Ascending aorta (tissue), 2 donors: ENCODE data around the gene QKI. TPM values are rescaled to one million over a fixed set of nuclear protein-coding genes. Genes with fewer than 3 reads are reported as not detected.

ENCODE experiments used
- DNase-seq, 2 donors: peaks; one replicate each; pipeline ENCODE4 v3.0.0-alpha.2; 2019; ENCODE audit warnings: low spot score in 2 of 2
- H3K27ac ChIP-seq, 2 donors: fragments of 200-600 bp; sonication (generic); one replicate each; pipeline ENCODE4 v1.5.1; 2016 to 2017; ENCODE audit warnings: mild to moderate bottlenecking in 1 of 2
- H3K27me3 ChIP-seq: fragments of 200-600 bp; sonication (generic); one replicate; pipeline ENCODE4 v1.5.1; 2017
- H3K36me3 ChIP-seq, 2 donors: fragments of 200-600 bp; sonication (generic); one replicate each; pipeline ENCODE4 v1.5.1; 2016
- H3K4me1 ChIP-seq, 2 donors: fragments of 200-600 bp; sonication (generic); one replicate each; pipeline ENCODE4 v1.5.1; 2016 to 2017; ENCODE audit warnings: mild to moderate bottlenecking in 1 of 2
- H3K4me3 ChIP-seq, 2 donors: fragments of 200-600 bp; sonication (generic); one replicate each; pipeline ENCODE4 v1.5.1; 2016 to 2017; ENCODE audit warnings: mild to moderate bottlenecking in 1 of 2
- H3K9me3 ChIP-seq, 2 donors: fragments of 200-600 bp; sonication (generic); one replicate each; pipeline ENCODE4 v1.5.1; 2016
- CTCF ChIP-seq, 3 experiments: fragments of 200-600 bp in 2 of 3; fragments of 450-650 bp in 1 of 3; sonication (generic) in 2 of 3; IDR thresholded peaks; one replicate each; pipeline ENCODE4 v1.5.1; 2016 to 2019; ENCODE audit warnings: antibody characterized with exemption in 3 of 3, mild to moderate bottlenecking in 1 of 3, moderate library complexity in 1 of 3
- intact Hi-C: fragments of 100-400 bp; cut with DNase I; formaldehyde crosslinking; loops from one replicate; pipeline ENCODE4 v1.15.1; 2023
- total RNA-seq: library from RNA; depleted of rRNA; stranded (reverse); fragments of >200 nt; gene quantifications from one replicate; pipeline ENCODE4 v1.1.0, GENCODE V29; 2016

Gene QKI
- total RNA-seq, 1 donor from 2014 or later: 91.0 TPM

- Histone ChIP-seq H3K36me3 (peaks cover 11 to 16% of the 10 kb centered on the region in 2 donors), H3K27me3 (no peaks in the 10 kb centered on the region), H3K27ac (no peak overlapping the region), H3K4me3 (no peak overlapping the region), H3K9me3 (no peaks in the 10 kb centered on the region), H3K4me1 (no peaks in the 10 kb centered on the region)
- intact Hi-C loops: no loop called here
- no peak for DNase-seq
- no peak for TF ChIP-seq CTCF (IDR thresholded peaks at IDR 0.05)
These were observed 150.0 kb downstream of the QKI start for GRCh38 chr6:163564534-163564933.

GRCh38 chr6:163565140-163565539 is 150.6 kb downstream of the QKI start:
- DNase-seq: no peak
- Histone ChIP-seq H3K27me3 (no peaks in the 10 kb centered on the region), H3K9me3 (no peaks in the 10 kb centered on the region), H3K36me3 (peaks cover 11 to 16% of the 10 kb centered on the region in 2 donors), H3K27ac (no peak overlapping the region), H3K4me3 (no peak overlapping the region), H3K4me1 (no peaks in the 10 kb centered on the region)
- intact Hi-C loops: no loop called here
- no peak for TF ChIP-seq CTCF (IDR thresholded peaks at IDR 0.05)

GRCh38 chr6:163566056-163566455 is 151.5 kb downstream of the QKI start:
- Histone ChIP-seq H3K9me3 (no peaks in the 10 kb centered on the region), H3K4me1 (no peaks in the 10 kb centered on the region), H3K36me3 (peaks cover 16 to 22% of the 10 kb centered on the region in 2 donors), H3K27ac (no peak overlapping the region), H3K27me3 (no peaks in the 10 kb centered on the region), H3K4me3 (no peak overlapping the region)
- no peak for DNase-seq
- no peak for TF ChIP-seq CTCF (IDR thresholded peaks at IDR 0.05)
- intact Hi-C loops: no loop called here

- intact Hi-C loops: no loop called here
- no peak for DNase-seq
- Histone ChIP-seq H3K36me3 (peaks cover 14 to 33% of the 10 kb centered on the region in 2 donors), H3K27ac (no peak overlapping the region), H3K27me3 (no peaks in the 10 kb centered on the region), H3K4me3 (no peak overlapping the region), H3K9me3 (no peaks in the 10 kb centered on the region), H3K4me1 (no peaks in the 10 kb centered on the region)
- TF ChIP-seq CTCF (IDR thresholded peaks at IDR 0.05): no peak
These were observed 153.8 kb downstream of the QKI start for GRCh38 chr6:163568275-163568674.

GRCh38 chr6:163570579-163571231 is 156.2 kb downstream of the QKI start:
- no peak for TF ChIP-seq CTCF (IDR thresholded peaks at IDR 0.05)
- Histone ChIP-seq H3K27ac (no peak overlapping the region), H3K9me3 (no peaks in the 10 kb centered on the region), H3K4me3 (no peak overlapping the region), H3K27me3 (no peaks in the 10 kb centered on the region), H3K4me1 (no peaks in the 10 kb centered on the region), H3K36me3 (peaks cover 4 to 21% of the 10 kb centered on the region in 2 donors)
- DNase-seq: no peak
- intact Hi-C loops: no loop called here

GRCh38 chr6:163571730-163572129 is 157.2 kb downstream of the QKI start:
- H3K4me1 ChIP-seq: no peaks in the 10 kb centered on the region

More at GRCh38 chr6:163571730-163572129, 157.2 kb downstream of the QKI start:
- intact Hi-C loops: no loop called here
- Histone ChIP-seq H3K27me3 (no peaks in the 10 kb centered on the region), H3K36me3 (peaks cover 4 to 17% of the 10 kb centered on the region in 2 donors), H3K27ac (no peak overlapping the region), H3K9me3 (no peaks in the 10 kb centered on the region), H3K4me3 (no peak overlapping the region)
- no peak for DNase-seq
- no peak for TF ChIP-seq CTCF (IDR thresholded peaks at IDR 0.05)
